HL-60 (cell line): ENCODE measurements around the gene SFI1.

Source experiments
- DNase-seq, 2 experiments: peaks; one replicate each; pipeline ENCODE4 v3.0.0-alpha.2; 2010 to 2020; ENCODE audit warnings: low read depth in 1 of 2, low spot score in 1 of 2
- H3K27ac ChIP-seq: fragments of 250-450 bp; sonication (Bioruptor Pico); replicated peaks from 2 replicates; pipeline ENCODE4 v1.5.1; 2020; ENCODE audit warnings: mild to moderate bottlenecking, moderate library complexity
- H3K27me3 ChIP-seq: fragments of 250-450 bp; sonication (Bioruptor Pico); 2 replicates; pipeline ENCODE4 v1.5.1; 2021; ENCODE audit warnings: mild to moderate bottlenecking, moderate library complexity; ENCODE audit not compliant: insufficient read depth, poor library complexity, severe bottlenecking
- H3K4me3 ChIP-seq: replicated peaks from 2 replicates; pipeline ENCODE4 v1.5.1; 2011; ENCODE audit warnings: mild to moderate bottlenecking, control low read depth, low read length; ENCODE audit not compliant: insufficient read depth
- GABPA ChIP-seq: IDR thresholded peaks from 2 replicates; pipeline ENCODE4 v1.6.1; 2012; ENCODE audit warnings: low read depth
- POLR2AphosphoS5 ChIP-seq: IDR thresholded peaks from 2 replicates; pipeline ENCODE4 v1.6.1; 2012; ENCODE audit warnings: low read depth
- SPI1 ChIP-seq: IDR thresholded peaks from 2 replicates; pipeline ENCODE4 v1.6.1; 2012; ENCODE audit warnings: low read depth, mild to moderate bottlenecking, borderline replicate concordance
- TF ChIP-seq, protein P1 (sequence below): IDR thresholded peaks from 2 replicates; pipeline ENCODE4 v1.6.1; 2012; ENCODE audit warnings: low read depth; ENCODE audit not compliant: insufficient replicate concordance
- TF ChIP-seq, protein P2 (sequence below): IDR thresholded peaks from one replicate; pipeline ENCODE4 v1.5.1; 2011; ENCODE audit warnings: low read length, control low read depth, inconsistent platforms; ENCODE audit not compliant: insufficient read depth

Gene SFI1

GRCh38 chr22:31489632-31490495 lies 6.5 kb upstream of the SFI1 start, which contains the start of gene EIF4ENIF1:
Gene EIF4ENIF1, minus strand, starts transcription at chr22:31489842. Its CDS starts 1,124 bp downstream, at chr22:31488718.
- Histone ChIP-seq H3K27me3 (no peaks in the 10 kb centered on the region), H3K27ac (peak within 1 kb of the TSS; percentile 93), H3K4me3 (peak within 1 kb of the TSS; percentile 87)
- DNase-seq: peak; percentile 77 to 86
- TF ChIP-seq POLR2AphosphoS5 (peak; percentile 18; the same call in 1 of the 2 replicates), GABPA (0 out of 2 replicates have a peak, but pooled peaks have one; percentile 13), SPI1 (no peak)
- TF ChIP-seq, protein P1, sequence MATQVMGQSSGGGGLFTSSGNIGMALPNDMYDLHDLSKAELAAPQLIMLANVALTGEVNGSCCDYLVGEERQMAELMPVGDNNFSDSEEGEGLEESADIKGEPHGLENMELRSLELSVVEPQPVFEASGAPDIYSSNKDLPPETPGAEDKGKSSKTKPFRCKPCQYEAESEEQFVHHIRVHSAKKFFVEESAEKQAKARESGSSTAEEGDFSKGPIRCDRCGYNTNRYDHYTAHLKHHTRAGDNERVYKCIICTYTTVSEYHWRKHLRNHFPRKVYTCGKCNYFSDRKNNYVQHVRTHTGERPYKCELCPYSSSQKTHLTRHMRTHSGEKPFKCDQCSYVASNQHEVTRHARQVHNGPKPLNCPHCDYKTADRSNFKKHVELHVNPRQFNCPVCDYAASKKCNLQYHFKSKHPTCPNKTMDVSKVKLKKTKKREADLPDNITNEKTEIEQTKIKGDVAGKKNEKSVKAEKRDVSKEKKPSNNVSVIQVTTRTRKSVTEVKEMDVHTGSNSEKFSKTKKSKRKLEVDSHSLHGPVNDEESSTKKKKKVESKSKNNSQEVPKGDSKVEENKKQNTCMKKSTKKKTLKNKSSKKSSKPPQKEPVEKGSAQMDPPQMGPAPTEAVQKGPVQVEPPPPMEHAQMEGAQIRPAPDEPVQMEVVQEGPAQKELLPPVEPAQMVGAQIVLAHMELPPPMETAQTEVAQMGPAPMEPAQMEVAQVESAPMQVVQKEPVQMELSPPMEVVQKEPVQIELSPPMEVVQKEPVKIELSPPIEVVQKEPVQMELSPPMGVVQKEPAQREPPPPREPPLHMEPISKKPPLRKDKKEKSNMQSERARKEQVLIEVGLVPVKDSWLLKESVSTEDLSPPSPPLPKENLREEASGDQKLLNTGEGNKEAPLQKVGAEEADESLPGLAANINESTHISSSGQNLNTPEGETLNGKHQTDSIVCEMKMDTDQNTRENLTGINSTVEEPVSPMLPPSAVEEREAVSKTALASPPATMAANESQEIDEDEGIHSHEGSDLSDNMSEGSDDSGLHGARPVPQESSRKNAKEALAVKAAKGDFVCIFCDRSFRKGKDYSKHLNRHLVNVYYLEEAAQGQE: peak; percentile 60
- TF ChIP-seq, protein P2, sequence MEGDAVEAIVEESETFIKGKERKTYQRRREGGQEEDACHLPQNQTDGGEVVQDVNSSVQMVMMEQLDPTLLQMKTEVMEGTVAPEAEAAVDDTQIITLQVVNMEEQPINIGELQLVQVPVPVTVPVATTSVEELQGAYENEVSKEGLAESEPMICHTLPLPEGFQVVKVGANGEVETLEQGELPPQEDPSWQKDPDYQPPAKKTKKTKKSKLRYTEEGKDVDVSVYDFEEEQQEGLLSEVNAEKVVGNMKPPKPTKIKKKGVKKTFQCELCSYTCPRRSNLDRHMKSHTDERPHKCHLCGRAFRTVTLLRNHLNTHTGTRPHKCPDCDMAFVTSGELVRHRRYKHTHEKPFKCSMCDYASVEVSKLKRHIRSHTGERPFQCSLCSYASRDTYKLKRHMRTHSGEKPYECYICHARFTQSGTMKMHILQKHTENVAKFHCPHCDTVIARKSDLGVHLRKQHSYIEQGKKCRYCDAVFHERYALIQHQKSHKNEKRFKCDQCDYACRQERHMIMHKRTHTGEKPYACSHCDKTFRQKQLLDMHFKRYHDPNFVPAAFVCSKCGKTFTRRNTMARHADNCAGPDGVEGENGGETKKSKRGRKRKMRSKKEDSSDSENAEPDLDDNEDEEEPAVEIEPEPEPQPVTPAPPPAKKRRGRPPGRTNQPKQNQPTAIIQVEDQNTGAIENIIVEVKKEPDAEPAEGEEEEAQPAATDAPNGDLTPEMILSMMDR: no peak

DNA sequence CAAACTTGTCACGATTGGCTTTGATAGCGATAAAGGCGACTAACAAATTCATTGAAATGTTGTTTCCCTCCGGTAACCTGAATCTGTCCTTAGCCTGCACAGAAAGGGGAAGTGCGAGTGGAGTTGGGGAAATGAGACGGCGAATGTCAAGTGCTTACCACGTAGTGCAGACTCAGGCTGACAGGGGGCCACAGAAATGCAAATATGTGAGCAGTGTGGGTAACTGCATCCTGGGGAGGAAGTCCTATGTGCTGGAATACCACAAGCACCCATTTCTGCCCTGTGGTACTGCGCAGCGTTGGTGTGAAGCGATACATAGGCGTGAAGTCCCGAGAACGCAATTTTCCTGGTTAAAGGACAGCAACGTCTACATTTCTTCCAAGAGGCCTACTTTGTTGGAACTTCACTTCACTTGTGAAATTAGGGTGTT lies 5.8 kb upstream of the SFI1 start:
- TF ChIP-seq SPI1 (peak; percentile 100), GABPA (no peak), POLR2AphosphoS5 (peak; percentile 83)
- TF ChIP-seq, protein P2: no peak
- TF ChIP-seq, protein P1: no peak
- no peaks in the 10 kb centered on the region for H3K27me3 ChIP-seq
- peak; percentile 83 to 96 for DNase-seq
- peak overlapping the region; percentile 93 for H3K27ac ChIP-seq
- H3K4me3 ChIP-seq: peak overlapping the region; percentile 87

DNA sequence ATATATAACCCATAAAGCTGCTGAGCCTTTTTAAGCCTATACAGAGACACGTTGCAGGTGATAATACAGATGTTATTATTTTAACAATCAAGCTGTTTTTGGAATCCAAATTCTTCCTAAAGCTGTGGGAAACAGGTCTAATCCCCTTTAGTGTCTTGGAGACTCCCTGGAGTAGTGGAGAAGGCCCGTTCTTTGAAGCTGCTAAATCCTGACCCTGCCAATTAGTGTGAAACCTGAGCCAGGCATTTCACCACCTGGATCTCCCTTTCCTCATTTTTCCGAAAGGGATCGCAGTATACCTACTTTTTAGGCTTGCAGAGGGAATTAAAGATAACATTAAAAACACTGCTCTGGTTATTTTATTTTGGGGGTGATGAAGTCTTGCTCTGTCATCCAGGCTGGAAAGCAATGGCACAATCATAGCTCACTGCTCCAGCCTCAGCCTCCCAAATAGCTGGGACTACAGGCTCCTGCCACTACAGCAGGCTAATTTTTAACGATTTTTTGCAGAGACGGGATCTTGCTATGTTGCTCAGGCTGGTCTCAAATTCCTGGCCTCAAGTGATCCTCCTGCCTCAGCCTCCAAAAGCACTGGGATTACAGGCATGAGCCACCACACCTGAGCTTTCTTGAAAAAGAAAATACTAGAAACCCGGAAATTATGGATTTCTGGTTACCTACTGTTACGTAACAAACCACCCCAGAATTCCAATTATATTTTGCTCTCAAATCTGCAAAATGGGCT lies 4.9 kb upstream of the SFI1 start:
- H3K27ac ChIP-seq: peak overlapping the region; percentile 93

More for the DNA sequence above, 4.9 kb upstream of the SFI1 start:
- Histone ChIP-seq H3K4me3 (no peak overlapping the region), H3K27me3 (no peaks in the 10 kb centered on the region)
- no peak for DNase-seq
- TF ChIP-seq, protein P1: no peak
- TF ChIP-seq SPI1 (no peak), GABPA (no peak), POLR2AphosphoS5 (no peak)
- TF ChIP-seq, protein P2: no peak
